Esophagus muscularis mucosa (tissue), 3 donors: Measurements from ENCODE around the gene SLC35B2.

Source experiments
- CTCF ChIP-seq, 3 experiments: fragments of 200-600 bp in 2 of 3; fragments of 450-650 bp in 1 of 3; sonication (generic) in 2 of 3; IDR thresholded peaks; one replicate each; pipeline ENCODE4 v1.5.1; 2017 to 2019; ENCODE audit warnings: antibody characterized with exemption in 3 of 3, mild to moderate bottlenecking in 2 of 3, moderate library complexity in 1 of 3
- POLR2A ChIP-seq: fragments of 450-650 bp; IDR thresholded peaks from one replicate; pipeline ENCODE4 v1.6.1; 2017; ENCODE audit warnings: antibody characterized with exemption, moderate library complexity, mild to moderate bottlenecking, low read depth
- POLR2AphosphoS5 ChIP-seq, 2 donors: sonication (generic); formaldehyde crosslinking; IDR thresholded peaks; one replicate each; pipeline ENCODE4 v1.6.1; 2017; ENCODE audit warnings: antibody characterized with exemption in 2 of 2

- TF ChIP-seq CTCF (IDR thresholded peaks at IDR 0.05) (no peak), POLR2A (no peak), POLR2AphosphoS5 (IDR thresholded peaks at IDR 0.05) (no peak)
Measured at GRCh38 chr6:44245391-44245911, 11.9 kb downstream of the SLC35B2 start.
